D721Med (cell line): ENCODE data around the gene OR2M7.

Experiments
- DNase-seq: peaks from one replicate; pipeline ENCODE4 v3.0.0; 2011; ENCODE audit warnings: low spot score; ENCODE audit not compliant: insufficient read length
- FAIRE-seq: peaks from 2 replicates; lab custom pipeline; 2011; peaks lifted over from hg19 to GRCh38; lab: Jason Lieb, UNC
- CTCF ChIP-seq: IDR thresholded peaks from 2 replicates; pipeline ENCODE4 v1.5.1; 2012; ENCODE audit warnings: mild to moderate bottlenecking, control low read depth; ENCODE audit not compliant: insufficient read depth; ENCODE audit errors: missing control alignments

The OR2M7 gene

GRCh38 chr1:248324468-248324867, at the start of gene OR2M7:
Gene OR2M7 (minus strand): TSS chr1:248324568. CDS start chr1:248324568, 0 bp downstream.
- FAIRE-seq (no peak), DNase-seq (no peak)
- no peak for TF ChIP-seq CTCF

- no peak for TF ChIP-seq CTCF
- no peak for DNase-seq
- FAIRE-seq, result no peak
These were observed 49.4 kb upstream of the OR2M7 start for GRCh38 chr1:248373761-248374160.

GRCh38 chr1:248372394-248372793, 48.0 kb upstream of the OR2M7 start:
- no peak for DNase-seq
- no peak for TF ChIP-seq CTCF
- no peak for FAIRE-seq

GRCh38 chr1:248366609-248367008, 42.2 kb upstream of the OR2M7 start:
- DNase-seq (no peak), FAIRE-seq (no peak)
- no peak for TF ChIP-seq CTCF

GRCh38 chr1:248361121-248361715, 36.9 kb upstream of the OR2M7 start, which contains the start of gene OR2T4:
Gene OR2T4 (plus strand): TSS chr1:248361665. CDS start chr1:248361665, 0 bp downstream.
- DNase-seq, result no peak
- FAIRE-seq, result no peak
- TF ChIP-seq CTCF, result no peak

- DNase-seq (no peak), FAIRE-seq (no peak)
- TF ChIP-seq CTCF, result no peak
These were observed 35.0 kb upstream of the OR2M7 start for GRCh38 chr1:248359415-248359814.

- no peak for TF ChIP-seq CTCF
- DNase-seq (no peak), FAIRE-seq (no peak)
These were observed 24.1 kb upstream of the OR2M7 start, which contains the start of gene OR14C36 for GRCh38 chr1:248348475-248348874. Gene OR14C36 (plus strand): TSS chr1:248348775. CDS start chr1:248348775, 0 bp downstream.
